ENCODE measurements around the gene HYAL4.

Gene HYAL4

DNA sequence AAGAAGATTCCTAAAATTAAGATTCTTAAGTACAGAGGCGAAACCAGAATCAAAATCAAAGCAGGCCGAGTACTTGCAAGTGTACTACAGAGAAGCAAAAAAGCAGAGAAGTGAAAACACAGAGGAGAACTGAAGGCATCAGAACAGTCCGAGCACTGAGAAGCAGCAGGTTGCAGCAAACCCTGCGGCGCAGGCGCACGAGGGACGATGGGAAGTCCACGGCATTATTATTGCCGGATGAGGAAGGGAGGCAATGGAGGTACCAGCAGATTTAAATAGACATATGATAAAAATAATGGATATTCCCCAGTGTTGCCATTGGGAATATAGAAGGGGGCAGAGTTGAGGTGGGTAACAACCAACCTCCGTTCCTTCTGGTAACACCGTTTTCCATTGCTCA lies 72.9 kb downstream of the HYAL4 start:
- Histone ChIP-seq H3K4me3 (ENCODE audit: insufficient read depth, low read length, poor library complexity, severe bottlenecking) (no peak overlapping the region), H3K9me3 (ENCODE audit: insufficient read depth, low read length) (no peaks in the 10 kb centered on the region), H3K4me2 (ENCODE audit: low read depth, low read length, poor library complexity, severe bottlenecking) (no peak overlapping the region), H2AFZ (ENCODE audit: low read depth, low read length, severe bottlenecking) (no peak overlapping the region), H3K27ac (ENCODE audit: low read depth, low read length) (no peak overlapping the region), H3K79me2 (ENCODE audit: insufficient read depth, low read length) (no peaks in the 10 kb centered on the region), H3K9ac (ENCODE audit: low read length) (no peak overlapping the region), H3F3A (ENCODE audit: insufficient read depth) (no peaks in the 10 kb centered on the region), H3K9me2 (replicated peaks; ENCODE audit: insufficient read depth, low read length) (no peaks in the 10 kb centered on the region), H3K27me3 (ENCODE audit: low read length) (no peaks in the 10 kb centered on the region), H4K20me1 (ENCODE audit: low read depth, low read length) (no peaks in the 10 kb centered on the region), H3K36me3 (ENCODE audit: low read length) (no peaks in the 10 kb centered on the region)
- no peak for TF ChIP-seq CTCF (IDR thresholded peaks at IDR 0.05; ENCODE audit: insufficient read depth, low read length, poor library complexity, severe bottlenecking)
- no peak for TF ChIP-seq EZH2phosphoT487 (conservative IDR thresholded peaks at IDR 0.05; ENCODE audit: low read length)

GRCh38 chr7:123918309-123918708 lies 73.3 kb downstream of the HYAL4 start:
- Histone ChIP-seq H3K27ac (ENCODE audit: low read depth, low read length) (no peak overlapping the region), H3K9me3 (ENCODE audit: insufficient read depth, low read length) (no peaks in the 10 kb centered on the region), H3K9ac (ENCODE audit: low read length) (no peak overlapping the region), H2AFZ (ENCODE audit: low read depth, low read length, severe bottlenecking) (no peak overlapping the region), H4K20me1 (ENCODE audit: low read depth, low read length) (no peaks in the 10 kb centered on the region), H3K79me2 (ENCODE audit: insufficient read depth, low read length) (no peaks in the 10 kb centered on the region), H3K27me3 (ENCODE audit: low read length) (no peaks in the 10 kb centered on the region), H3K36me3 (ENCODE audit: low read length) (no peaks in the 10 kb centered on the region), H3K4me2 (ENCODE audit: low read depth, low read length, poor library complexity, severe bottlenecking) (no peak overlapping the region), H3F3A (ENCODE audit: insufficient read depth) (no peaks in the 10 kb centered on the region), H3K9me2 (replicated peaks; ENCODE audit: insufficient read depth, low read length) (no peaks in the 10 kb centered on the region), H3K4me3 (ENCODE audit: insufficient read depth, low read length, poor library complexity, severe bottlenecking) (no peak overlapping the region)
- no peak for TF ChIP-seq EZH2phosphoT487 (conservative IDR thresholded peaks at IDR 0.05; ENCODE audit: low read length)
- no peak for TF ChIP-seq CTCF (IDR thresholded peaks at IDR 0.05; ENCODE audit: insufficient read depth, low read length, poor library complexity, severe bottlenecking)

- Histone ChIP-seq H3K27ac (ENCODE audit: low read depth, low read length) (no peak overlapping the region), H3K9me3 (ENCODE audit: insufficient read depth, low read length) (no peaks in the 10 kb centered on the region; the same call in 1 of the 2 replicates), H3K4me2 (ENCODE audit: low read depth, low read length, poor library complexity, severe bottlenecking) (no peak overlapping the region), H4K20me1 (ENCODE audit: low read depth, low read length) (no peaks in the 10 kb centered on the region), H3K9ac (ENCODE audit: low read length) (no peak overlapping the region), H3K27me3 (ENCODE audit: low read length) (no peaks in the 10 kb centered on the region), H3K36me3 (ENCODE audit: low read length) (no peaks in the 10 kb centered on the region), H3K9me2 (replicated peaks; ENCODE audit: insufficient read depth, low read length) (no peaks in the 10 kb centered on the region), H3K79me2 (ENCODE audit: insufficient read depth, low read length) (no peaks in the 10 kb centered on the region), H3F3A (ENCODE audit: insufficient read depth) (no peaks in the 10 kb centered on the region), H3K4me3 (ENCODE audit: insufficient read depth, low read length, poor library complexity, severe bottlenecking) (no peak overlapping the region), H2AFZ (ENCODE audit: low read depth, low read length, severe bottlenecking) (no peak overlapping the region)
- TF ChIP-seq CTCF (IDR thresholded peaks at IDR 0.05; ENCODE audit: insufficient read depth, low read length, poor library complexity, severe bottlenecking) = no peak
- TF ChIP-seq EZH2phosphoT487 (conservative IDR thresholded peaks at IDR 0.05; ENCODE audit: low read length) = no peak
Measured at GRCh38 chr7:123923599-123923998, 78.6 kb downstream of the HYAL4 start.
